Panc1 (cell line): ENCODE measurements around the gene ZNF683.
"Not testable (repeated sequence)": the region's sequence is repeated elsewhere in the genome, so short reads cannot be mapped to it uniquely, and the experiment has no call there.

Experiments used
- SIN3A ChIP-seq: IDR thresholded peaks from 2 replicates; pipeline ENCODE4 v1.6.1; 2012; ENCODE audit warnings: low read depth, mild to moderate bottlenecking, low read length, moderate library complexity, borderline replicate concordance; ENCODE audit not compliant: insufficient read depth
- TF ChIP-seq, protein P1 (sequence below): fragments of 450-650 bp; IDR thresholded peaks from 2 replicates; pipeline ENCODE4 v1.5.1; 2017; ENCODE audit warnings: mild to moderate bottlenecking

DNA sequence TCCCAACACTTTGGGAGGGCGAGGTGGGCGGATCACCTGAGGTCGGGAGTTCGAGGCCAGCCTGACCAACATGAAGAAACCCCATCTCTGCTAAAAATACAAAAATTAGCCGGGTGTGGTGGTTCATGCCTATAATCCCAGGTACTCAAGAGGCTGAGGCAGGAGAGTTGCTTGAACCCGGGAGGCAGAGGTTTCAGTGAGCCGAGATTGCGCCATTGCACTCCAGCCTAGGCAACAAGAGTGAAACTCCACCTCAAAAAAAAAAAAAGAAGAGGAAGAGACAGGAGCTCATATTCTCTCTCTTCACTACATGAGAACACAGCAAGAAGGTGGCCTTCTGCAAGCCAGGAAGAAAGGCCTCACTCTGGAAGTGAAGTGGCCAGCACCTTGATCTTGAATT is 39.2 kb downstream of the ZNF683 start:
- TF ChIP-seq SIN3A, result not testable (repeated sequence)
- TF ChIP-seq, protein P1, sequence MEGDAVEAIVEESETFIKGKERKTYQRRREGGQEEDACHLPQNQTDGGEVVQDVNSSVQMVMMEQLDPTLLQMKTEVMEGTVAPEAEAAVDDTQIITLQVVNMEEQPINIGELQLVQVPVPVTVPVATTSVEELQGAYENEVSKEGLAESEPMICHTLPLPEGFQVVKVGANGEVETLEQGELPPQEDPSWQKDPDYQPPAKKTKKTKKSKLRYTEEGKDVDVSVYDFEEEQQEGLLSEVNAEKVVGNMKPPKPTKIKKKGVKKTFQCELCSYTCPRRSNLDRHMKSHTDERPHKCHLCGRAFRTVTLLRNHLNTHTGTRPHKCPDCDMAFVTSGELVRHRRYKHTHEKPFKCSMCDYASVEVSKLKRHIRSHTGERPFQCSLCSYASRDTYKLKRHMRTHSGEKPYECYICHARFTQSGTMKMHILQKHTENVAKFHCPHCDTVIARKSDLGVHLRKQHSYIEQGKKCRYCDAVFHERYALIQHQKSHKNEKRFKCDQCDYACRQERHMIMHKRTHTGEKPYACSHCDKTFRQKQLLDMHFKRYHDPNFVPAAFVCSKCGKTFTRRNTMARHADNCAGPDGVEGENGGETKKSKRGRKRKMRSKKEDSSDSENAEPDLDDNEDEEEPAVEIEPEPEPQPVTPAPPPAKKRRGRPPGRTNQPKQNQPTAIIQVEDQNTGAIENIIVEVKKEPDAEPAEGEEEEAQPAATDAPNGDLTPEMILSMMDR, result not testable (repeated sequence)
